Activated T-cell treated with anti-CD3 and anti-CD28 coated beads for 1 hour (primary cell): ENCODE results near the gene KRT40.
"Not testable (repeated sequence)": the region's sequence is repeated elsewhere in the genome, so short reads cannot be mapped to it uniquely, and the experiment has no call there.

Experiments
- DNase-seq: peaks from one replicate; pipeline ENCODE4 v3.0.0-alpha.2; 2020; ENCODE audit warnings: low read depth

KRT40 gene

GRCh38 chr17:40984226-40984625 lies at the start of gene KRT40:
KRT40 (minus strand) TSS chr17:40984326; CDS start chr17:40984273, 53 bp downstream.
- DNase-seq = no peak

- DNase-seq = no peak
Measured at GRCh38 chr17:41029633-41030245, 45.6 kb upstream of the KRT40 start, which contains the start of gene KRTAP1-4. KRTAP1-4 (minus strand) TSS chr17:41030195; CDS start chr17:41030078, 117 bp downstream.

- DNase-seq = no peak
Measured at GRCh38 chr17:41026715-41027471, 42.8 kb upstream of the KRT40 start, which contains the start of gene KRTAP1-5. KRTAP1-5 (minus strand) TSS chr17:41027208; CDS start chr17:41027155, 53 bp downstream.

- no peak for DNase-seq
Measured at GRCh38 chr17:41024697-41025096, 40.6 kb upstream of the KRT40 start.

GRCh38 chr17:41020336-41020735 lies 36.2 kb upstream of the KRT40 start:
- no peak for DNase-seq

GRCh38 chr17:41019415-41019814 lies 35.3 kb upstream of the KRT40 start:
- DNase-seq = no peak

- DNase-seq = no peak
Measured at GRCh38 chr17:41018541-41018940, 34.4 kb upstream of the KRT40 start.

- no peak for DNase-seq
Measured at GRCh38 chr17:41016578-41017215, 32.6 kb upstream of the KRT40 start.

GRCh38 chr17:41015454-41015853 lies 31.3 kb upstream of the KRT40 start:
- no peak for DNase-seq

GRCh38 chr17:41013606-41014005 lies 29.5 kb upstream of the KRT40 start:
- DNase-seq = no peak

- DNase-seq = no peak
Measured at GRCh38 chr17:41013181-41013580, 29.1 kb upstream of the KRT40 start.

- no peak for DNase-seq
Measured at GRCh38 chr17:41012326-41013120, 28.4 kb upstream of the KRT40 start.

GRCh38 chr17:41010441-41010840 lies 26.3 kb upstream of the KRT40 start:
- DNase-seq = no peak

- no peak for DNase-seq
Measured at GRCh38 chr17:41009936-41010335, 25.8 kb upstream of the KRT40 start.

- DNase-seq = no peak
Measured at GRCh38 chr17:41009301-41009760, 25.2 kb upstream of the KRT40 start.

GRCh38 chr17:41008811-41009210 lies 24.7 kb upstream of the KRT40 start, which contains the start of gene KRTAP3-1:
KRTAP3-1 (minus strand) TSS chr17:41009128; CDS start chr17:41009074, 54 bp downstream.
- DNase-seq = no peak

GRCh38 chr17:41004397-41004796 lies 20.3 kb upstream of the KRT40 start:
- no peak for DNase-seq

GRCh38 chr17:41003926-41004325 lies 19.8 kb upstream of the KRT40 start:
- no peak for DNase-seq

GRCh38 chr17:41002814-41003213 lies 18.7 kb upstream of the KRT40 start:
- DNase-seq = no peak

- DNase-seq = no peak
Measured at GRCh38 chr17:41001795-41002194, 17.7 kb upstream of the KRT40 start.

GRCh38 chr17:40999563-40999962 lies 15.4 kb upstream of the KRT40 start, which contains the start of gene KRTAP3-2:
KRTAP3-2 (minus strand) TSS chr17:40999906; CDS start chr17:40999853, 53 bp downstream.
- DNase-seq = not testable (repeated sequence)

- DNase-seq = no peak
Measured at GRCh38 chr17:40997361-40997760, 13.2 kb upstream of the KRT40 start.
